AG09309 (cell line): ENCODE results near the gene RIN1.

Experiments used
- DNase-seq: peaks from one replicate; pipeline ENCODE4 v3.0.0-alpha.2; 2010; ENCODE audit warnings: low read depth
- H3K4me3 ChIP-seq: 2 replicates; pipeline ENCODE4 v1.5.1; 2011; ENCODE audit warnings: mild to moderate bottlenecking, low read depth, low read length, moderate library complexity; ENCODE audit not compliant: control insufficient read depth
- TF ChIP-seq, protein P1 (sequence below): IDR thresholded peaks from 2 replicates; pipeline ENCODE4 v1.5.1; 2011; ENCODE audit warnings: mild to moderate bottlenecking, low read depth, low read length, inconsistent platforms; ENCODE audit not compliant: insufficient read depth, control insufficient read depth; ENCODE audit errors: missing control alignments

Gene RIN1

DNA sequence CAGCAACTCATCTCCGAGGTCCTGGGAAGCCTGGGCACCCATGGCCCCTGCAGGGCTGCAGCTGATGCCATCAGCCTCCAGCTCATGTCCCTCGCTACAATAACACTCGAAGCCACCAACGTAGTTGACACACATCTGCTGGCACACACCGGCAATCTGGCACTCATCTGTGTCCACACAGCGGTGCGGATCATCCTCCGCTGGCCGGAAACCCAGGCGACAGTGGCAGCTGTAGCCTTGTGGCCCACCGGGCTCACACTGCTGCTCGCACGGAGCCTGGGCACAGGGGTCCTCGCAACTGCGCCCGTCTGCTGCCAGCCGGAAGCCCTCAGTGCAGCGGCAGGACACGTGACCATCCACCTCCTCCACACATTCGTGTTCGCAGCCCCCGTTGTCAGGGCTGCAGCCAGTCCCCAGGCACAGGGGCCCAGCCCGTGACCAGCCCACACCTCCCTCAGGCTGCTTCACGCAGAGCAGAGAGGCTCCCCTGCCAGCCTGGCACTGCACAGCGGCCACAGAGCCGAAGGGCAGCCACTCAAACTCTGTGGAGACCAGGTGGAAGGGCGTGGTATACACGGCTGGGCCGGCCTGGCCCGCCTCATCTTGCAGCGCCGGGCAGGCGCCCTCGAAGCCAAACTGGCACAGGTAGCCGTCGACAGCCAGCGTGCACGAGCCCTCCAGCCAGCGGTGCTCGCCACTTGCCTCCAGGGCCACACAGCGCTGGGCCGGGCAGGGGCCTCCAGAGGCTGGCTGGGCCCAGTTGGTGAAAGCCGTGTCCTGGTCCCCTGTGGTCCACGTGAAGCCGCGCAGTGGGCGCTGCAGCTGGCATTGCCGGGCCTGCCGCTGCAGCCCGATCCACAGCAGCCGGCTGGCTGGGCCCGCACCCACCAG is 20.1 kb downstream of the RIN1 start:
- TF ChIP-seq, protein P1, sequence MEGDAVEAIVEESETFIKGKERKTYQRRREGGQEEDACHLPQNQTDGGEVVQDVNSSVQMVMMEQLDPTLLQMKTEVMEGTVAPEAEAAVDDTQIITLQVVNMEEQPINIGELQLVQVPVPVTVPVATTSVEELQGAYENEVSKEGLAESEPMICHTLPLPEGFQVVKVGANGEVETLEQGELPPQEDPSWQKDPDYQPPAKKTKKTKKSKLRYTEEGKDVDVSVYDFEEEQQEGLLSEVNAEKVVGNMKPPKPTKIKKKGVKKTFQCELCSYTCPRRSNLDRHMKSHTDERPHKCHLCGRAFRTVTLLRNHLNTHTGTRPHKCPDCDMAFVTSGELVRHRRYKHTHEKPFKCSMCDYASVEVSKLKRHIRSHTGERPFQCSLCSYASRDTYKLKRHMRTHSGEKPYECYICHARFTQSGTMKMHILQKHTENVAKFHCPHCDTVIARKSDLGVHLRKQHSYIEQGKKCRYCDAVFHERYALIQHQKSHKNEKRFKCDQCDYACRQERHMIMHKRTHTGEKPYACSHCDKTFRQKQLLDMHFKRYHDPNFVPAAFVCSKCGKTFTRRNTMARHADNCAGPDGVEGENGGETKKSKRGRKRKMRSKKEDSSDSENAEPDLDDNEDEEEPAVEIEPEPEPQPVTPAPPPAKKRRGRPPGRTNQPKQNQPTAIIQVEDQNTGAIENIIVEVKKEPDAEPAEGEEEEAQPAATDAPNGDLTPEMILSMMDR: no peak
- no peak for DNase-seq
- H3K4me3 ChIP-seq: peak overlapping the region; percentile 74

DNA sequence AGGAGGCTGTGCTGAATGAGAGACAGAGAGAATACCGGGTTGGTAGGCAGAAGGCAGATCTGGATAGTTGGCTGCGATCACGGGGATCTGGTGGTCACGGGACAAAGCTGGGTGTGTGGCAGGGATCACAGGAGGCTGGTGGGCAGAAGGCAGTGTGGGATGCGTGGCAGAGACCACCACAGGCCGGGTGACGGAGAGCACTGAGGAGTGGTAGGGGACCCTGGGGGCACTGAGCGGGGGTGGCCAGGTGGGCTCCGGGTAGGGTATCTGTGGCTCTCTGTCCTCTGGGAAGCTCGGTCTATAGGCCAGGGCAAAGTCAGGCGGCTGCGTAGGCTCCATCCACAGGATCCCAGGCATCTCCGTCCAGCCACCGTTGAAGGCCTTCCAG is 20.7 kb downstream of the RIN1 start:
- TF ChIP-seq, protein P1: no peak
- peak overlapping the region; percentile 74 for H3K4me3 ChIP-seq
- DNase-seq: no peak

DNA sequence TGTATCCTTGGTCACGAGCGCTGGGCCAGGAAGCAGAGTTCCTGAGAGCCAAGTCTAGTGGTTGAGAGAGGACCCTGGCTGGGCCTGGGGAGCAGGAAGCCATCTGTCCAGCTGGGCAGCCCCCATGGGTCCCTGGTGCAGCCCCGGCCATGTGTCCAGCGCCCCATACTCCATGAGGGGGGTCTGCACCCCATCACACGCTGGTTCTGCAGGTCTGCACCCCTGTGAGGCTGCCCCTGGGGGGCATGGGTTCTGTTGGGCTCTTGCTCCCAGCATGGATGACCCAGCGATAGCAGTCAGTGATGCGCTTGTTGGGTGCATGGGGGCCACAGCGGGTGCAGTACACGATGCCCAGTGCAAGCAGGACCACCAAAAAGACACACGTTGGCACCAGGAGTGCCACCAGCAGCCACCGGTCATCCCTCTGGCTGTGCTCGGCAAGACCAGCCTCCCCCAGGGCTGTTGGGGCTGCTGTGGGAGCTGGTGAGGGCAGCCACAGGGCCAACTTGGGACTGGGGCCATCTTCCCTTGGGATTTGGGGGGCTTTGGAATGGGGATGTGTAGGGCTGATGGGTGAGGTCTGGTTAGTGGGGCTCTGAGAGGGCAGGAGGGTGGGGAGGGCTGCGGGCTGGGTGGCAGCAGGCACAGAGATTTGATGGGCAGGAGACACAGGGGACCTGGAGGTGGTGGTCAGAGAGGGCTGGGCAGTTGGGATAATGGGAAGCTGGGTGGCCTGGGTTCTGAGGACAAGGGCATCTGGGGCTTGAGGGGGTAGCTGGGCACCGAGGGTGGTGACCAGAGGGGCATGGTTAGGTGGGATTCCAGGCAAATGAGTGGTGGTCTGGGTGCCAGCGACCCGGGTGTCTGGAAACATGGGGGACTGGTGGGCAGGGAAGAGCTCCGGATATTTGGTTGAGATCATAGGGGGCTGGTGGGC is 21.4 kb downstream of the RIN1 start:
- DNase-seq: no peak
- TF ChIP-seq, protein P1: no peak
- peak overlapping the region; percentile 74 for H3K4me3 ChIP-seq

DNA sequence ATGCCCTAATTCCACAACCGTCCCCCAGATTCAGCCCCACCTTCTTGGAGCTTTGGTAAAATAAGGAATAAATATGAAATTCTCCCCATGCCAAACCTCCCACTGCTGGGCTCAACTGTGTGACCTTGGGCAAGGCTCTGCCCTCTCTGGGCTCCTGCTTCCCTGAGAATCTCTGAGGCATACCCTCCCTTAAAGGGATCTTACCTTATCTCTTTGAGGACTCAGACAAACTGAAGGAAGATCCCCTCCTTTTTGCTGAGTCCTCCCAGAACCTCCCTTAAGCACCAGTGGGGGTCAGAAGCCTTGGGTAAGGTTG is 22.1 kb downstream of the RIN1 start:
- DNase-seq: no peak
- H3K4me3 ChIP-seq: peak overlapping the region; percentile 74
- TF ChIP-seq, protein P1: no peak

DNA sequence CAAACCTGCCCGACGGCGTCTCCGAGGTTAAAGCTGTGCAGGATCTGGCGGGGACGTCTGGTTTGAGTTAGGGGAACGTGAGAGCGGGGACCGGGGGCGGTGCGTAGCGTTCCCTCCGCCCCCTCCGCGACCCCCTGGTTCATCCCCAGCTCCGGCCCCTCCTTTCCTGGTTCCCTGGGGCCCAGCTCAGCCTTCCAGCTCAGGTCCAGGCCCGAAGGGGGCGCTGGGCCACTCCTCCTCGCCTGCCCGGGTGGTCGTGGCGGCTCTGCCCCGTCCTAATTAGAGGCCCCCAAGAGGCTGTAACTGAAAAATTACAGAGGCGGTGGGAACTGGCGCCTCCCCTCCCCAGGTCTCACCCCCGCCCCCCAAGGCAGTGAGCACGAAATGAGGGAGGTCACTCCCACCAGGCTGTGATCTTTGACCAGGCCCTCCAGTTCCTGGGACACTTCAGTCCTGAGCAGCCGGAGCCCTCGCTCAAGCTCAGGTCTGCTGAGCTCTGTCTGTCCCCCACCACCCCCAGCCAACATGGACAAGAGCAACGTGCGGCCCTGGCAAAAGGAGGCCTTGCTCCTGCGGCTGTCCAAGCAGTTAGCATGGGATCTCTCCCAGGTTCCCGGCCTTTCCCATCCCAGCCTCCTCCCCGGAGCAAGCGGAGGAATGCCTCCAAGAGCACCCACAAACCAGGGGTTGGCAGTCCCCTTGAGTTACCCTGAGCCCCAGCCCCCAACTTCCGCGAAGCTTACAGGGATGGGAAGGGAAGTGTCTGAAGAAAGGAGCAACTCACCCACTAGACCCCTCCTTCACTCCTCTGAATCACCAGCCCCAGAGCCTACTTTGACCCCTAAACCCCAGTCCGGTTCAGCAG is 22.7 kb downstream of the RIN1 start:
- TF ChIP-seq, protein P1: peak; percentile 55
- DNase-seq: no peak
- peak overlapping the region; percentile 74 for H3K4me3 ChIP-seq
